ENCODE data around the gene SPTBN2.

DNA sequence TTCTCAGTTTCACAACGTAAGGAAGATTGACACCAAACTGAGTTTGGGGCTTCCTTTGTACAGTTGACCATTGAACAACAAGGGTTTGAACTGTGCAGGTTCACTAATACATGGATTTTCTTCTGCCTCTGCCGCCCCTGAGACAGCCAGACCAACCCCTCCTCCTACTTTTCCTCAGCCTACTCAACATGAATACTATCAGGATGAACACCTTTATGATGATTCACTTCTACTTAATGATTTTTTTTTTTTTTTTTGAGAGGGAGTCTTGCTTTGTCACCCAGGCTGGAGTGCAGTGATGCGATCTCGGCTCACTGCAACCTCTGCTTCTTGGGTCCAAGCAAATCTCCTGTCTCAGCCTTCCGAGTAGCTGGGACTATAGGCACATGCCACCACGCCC, 75.9 kb downstream of the SPTBN2 start:
- TF ChIP-seq, protein P1, sequence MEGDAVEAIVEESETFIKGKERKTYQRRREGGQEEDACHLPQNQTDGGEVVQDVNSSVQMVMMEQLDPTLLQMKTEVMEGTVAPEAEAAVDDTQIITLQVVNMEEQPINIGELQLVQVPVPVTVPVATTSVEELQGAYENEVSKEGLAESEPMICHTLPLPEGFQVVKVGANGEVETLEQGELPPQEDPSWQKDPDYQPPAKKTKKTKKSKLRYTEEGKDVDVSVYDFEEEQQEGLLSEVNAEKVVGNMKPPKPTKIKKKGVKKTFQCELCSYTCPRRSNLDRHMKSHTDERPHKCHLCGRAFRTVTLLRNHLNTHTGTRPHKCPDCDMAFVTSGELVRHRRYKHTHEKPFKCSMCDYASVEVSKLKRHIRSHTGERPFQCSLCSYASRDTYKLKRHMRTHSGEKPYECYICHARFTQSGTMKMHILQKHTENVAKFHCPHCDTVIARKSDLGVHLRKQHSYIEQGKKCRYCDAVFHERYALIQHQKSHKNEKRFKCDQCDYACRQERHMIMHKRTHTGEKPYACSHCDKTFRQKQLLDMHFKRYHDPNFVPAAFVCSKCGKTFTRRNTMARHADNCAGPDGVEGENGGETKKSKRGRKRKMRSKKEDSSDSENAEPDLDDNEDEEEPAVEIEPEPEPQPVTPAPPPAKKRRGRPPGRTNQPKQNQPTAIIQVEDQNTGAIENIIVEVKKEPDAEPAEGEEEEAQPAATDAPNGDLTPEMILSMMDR (IDR thresholded peaks at IDR 0.05; ENCODE audit: insufficient read depth, low read length, poor library complexity, severe bottlenecking) = no peak
- TF ChIP-seq EZH2phosphoT487 (conservative IDR thresholded peaks at IDR 0.05; ENCODE audit: low read length) = no peak

Measured in SU-DHL-6 (cell line).